ENCODE results near the gene EPC2.

Gene EPC2

GRCh38 chr2:148699830-148700229 is 55.3 kb downstream of the EPC2 start:
- no peak for TF ChIP-seq CTCF (conservative IDR thresholded peaks at IDR 0.05)
- no peak for TF ChIP-seq ZFX (IDR thresholded peaks at IDR 0.05)
- no peak overlapping the region for H3K27ac ChIP-seq

GRCh38 chr2:148701039-148701438 is 56.5 kb downstream of the EPC2 start:
- TF ChIP-seq CTCF (conservative IDR thresholded peaks at IDR 0.05), result no peak
- no peak for TF ChIP-seq ZFX (IDR thresholded peaks at IDR 0.05)
- no peak overlapping the region for H3K27ac ChIP-seq

GRCh38 chr2:148701877-148702276 is 57.3 kb downstream of the EPC2 start:
- TF ChIP-seq CTCF (conservative IDR thresholded peaks at IDR 0.05), result no peak
- no peak for TF ChIP-seq ZFX (IDR thresholded peaks at IDR 0.05)
- no peak overlapping the region for H3K27ac ChIP-seq

- no peak for TF ChIP-seq CTCF (conservative IDR thresholded peaks at IDR 0.05)
- no peak overlapping the region for H3K27ac ChIP-seq
Measured at GRCh38 chr2:148702475-148702874, 57.9 kb downstream of the EPC2 start.

GRCh38 chr2:148704247-148704646 is 59.7 kb downstream of the EPC2 start:
- TF ChIP-seq CTCF (conservative IDR thresholded peaks at IDR 0.05) (no peak), ZFX (IDR thresholded peaks at IDR 0.05) (no peak)
- H3K27ac ChIP-seq, result no peak overlapping the region

GRCh38 chr2:148716378-148716920 is 71.9 kb downstream of the EPC2 start:
- no peak overlapping the region for H3K27ac ChIP-seq
- TF ChIP-seq CTCF (conservative IDR thresholded peaks at IDR 0.05), result no peak
- TF ChIP-seq ZFX (IDR thresholded peaks at IDR 0.05), result no peak

- H3K27ac ChIP-seq, result no peak overlapping the region
- TF ChIP-seq ZFX (IDR thresholded peaks at IDR 0.05) (no peak), CTCF (conservative IDR thresholded peaks at IDR 0.05) (no peak)
Measured at GRCh38 chr2:148718039-148718438, 73.5 kb downstream of the EPC2 start.

All from C4-2B (cell line).